K562 (cell line): ENCODE results near the gene ERCC1. TPM values are rescaled to one million over a fixed set of nuclear protein-coding genes. Genes with fewer than 3 reads are reported as not detected.

Source experiments
- ADNP ChIP-seq: fragments of 200-800 bp; sonication (Bioruptor generic); IDR thresholded peaks from 2 replicates; pipeline ENCODE4 v1.6.1; 2016; ENCODE audit warnings: missing genetic modification characterization, missing compliant biosample characterization
- ASH1L ChIP-seq: fragments of 450-650 bp; IDR thresholded peaks from 2 replicates; pipeline ENCODE4 v1.6.1; 2018; ENCODE audit warnings: borderline replicate concordance, mild to moderate bottlenecking, low read depth; ENCODE audit not compliant: partially characterized antibody
- CBFA2T2 ChIP-seq: fragments of 450-650 bp; conservative IDR thresholded peaks from 2 replicates; pipeline ENCODE4 v1.6.1; 2017; ENCODE audit warnings: mild to moderate bottlenecking
- DPF2 ChIP-seq: fragments of 450-650 bp; IDR thresholded peaks from 2 replicates; pipeline ENCODE4 v1.6.1; 2016
- FOXA3 ChIP-seq, 2 experiments: fragments of 450-650 bp in 1 of 2; sonication (generic) in 1 of 2; formaldehyde crosslinking; IDR thresholded peaks in 1 of 2; conservative IDR thresholded peaks in 1 of 2; 2 replicates each; pipeline versions ENCODE4 v1.4.0 to v1.8.0; 2020 to 2022; ENCODE audit warnings: mild to moderate bottlenecking in 2 of 2, missing genetic modification reagents in 1 of 2
- HDAC2 ChIP-seq: fragments of 450-650 bp; IDR thresholded peaks from 2 replicates; pipeline ENCODE4 v1.6.1; 2016; ENCODE audit warnings: mild to moderate bottlenecking
- IFI16 ChIP-seq: fragments of 250-450 bp; sonication (Bioruptor Pico); IDR thresholded peaks from 2 replicates; pipeline ENCODE4 v2.1.2; 2022; ENCODE audit warnings: mild to moderate bottlenecking, inconsistent platforms
- KAT2B ChIP-seq: IDR thresholded peaks from one replicate; pipeline ENCODE4 v1.6.1; 2012; ENCODE audit warnings: low read depth, mild to moderate bottlenecking, control low read depth, inconsistent platforms, low read length, moderate library complexity
- KDM4B ChIP-seq, 2 experiments: fragments of 450-650 bp in 1 of 2; sonication (generic) in 1 of 2; IDR thresholded peaks; 2 replicates each; pipeline ENCODE4 v1.6.1; 2016 to 2017; ENCODE audit warnings: borderline replicate concordance in 2 of 2, antibody characterized with exemption in 1 of 2, low read depth in 1 of 2, mild to moderate bottlenecking in 1 of 2
- KHSRP ChIP-seq: fragments of 450-650 bp; IDR thresholded peaks from 2 replicates; pipeline ENCODE4 v1.6.1; 2017
- MAFF ChIP-seq: IDR thresholded peaks from 2 replicates; pipeline ENCODE4 v1.6.1; 2012; ENCODE audit warnings: low read length, improper control_type of control experiment
- PKNOX1 ChIP-seq: fragments of 450-650 bp; IDR thresholded peaks from 2 replicates; pipeline ENCODE4 v1.6.1; 2016
- TCF3 ChIP-seq: sonication (generic); formaldehyde crosslinking; IDR thresholded peaks from 2 replicates; pipeline ENCODE4 v1.4.0; 2020; ENCODE audit warnings: mild to moderate bottlenecking, missing genetic modification reagents
- TEAD2 ChIP-seq: fragments of 450-650 bp; IDR thresholded peaks from 2 replicates; pipeline ENCODE4 v1.6.1; 2016; ENCODE audit warnings: missing genetic modification characterization, control low read depth, missing compliant biosample characterization
- U2AF2 ChIP-seq: fragments of 200-400 bp; formaldehyde crosslinking; optimal IDR thresholded peaks from 2 replicates; pipeline ENCODE3; 2017; ENCODE audit warnings: low read depth, mild to moderate bottlenecking, low read length
- XRCC3 ChIP-seq: fragments of 450-650 bp; IDR thresholded peaks from 2 replicates; pipeline ENCODE4 v1.6.1; 2017; ENCODE audit warnings: mild to moderate bottlenecking, moderate library complexity
- ZBED1 ChIP-seq: IDR thresholded peaks from 2 replicates; pipeline ENCODE4 v1.6.1; 2014
- ZBTB1 ChIP-seq: sonication (generic); formaldehyde crosslinking; IDR thresholded peaks from 2 replicates; pipeline ENCODE4 v1.8.1; 2023; ENCODE audit warnings: missing genetic modification reagents, low read depth, mild to moderate bottlenecking, borderline replicate concordance
- ZKSCAN3 ChIP-seq: fragments of 250-450 bp; sonication (Bioruptor Pico); IDR thresholded peaks from 2 replicates; pipeline ENCODE4 v1.4.0; 2020
- ZNF134 ChIP-seq: fragments of 250-450 bp; sonication (Bioruptor Pico); conservative IDR thresholded peaks from 2 replicates; pipeline ENCODE4 v1.4.0; 2020
- ZNF592 ChIP-seq: fragments of 450-650 bp; IDR thresholded peaks from 2 replicates; pipeline ENCODE4 v1.6.1; 2017; ENCODE audit warnings: antibody characterized with exemption, mild to moderate bottlenecking
- ZSCAN29 ChIP-seq: fragments of 450-650 bp; IDR thresholded peaks from 2 replicates; pipeline ENCODE4 v1.6.1; 2017
- polyA plus RNA-seq, 8 experiments: library from polyadenylated mRNA; depleted of rRNA in 4 of 8; stranded (reverse) in 5 of 8; unstranded in 3 of 8; fragments of >200 nt; fragmentation: Nextera tagmentation in 2 of 8; fragmentation: Illumina TruSeq in 1 of 8; extraction: Ambion mirVana in 2 of 8; extraction: Trizol in 1 of 8; gene quantifications; 2 replicates each; pipeline versions ENCODE4 v1.2.1 to v1.2.3, GENCODE V29; 2011 to 2014; ENCODE audit warnings: inconsistent platforms in 1 of 8, missing spikeins in 1 of 8
- total RNA-seq, 7 experiments: library from RNA; depleted of rRNA in 6 of 7; stranded (reverse); fragments of >200 nt in 6 of 7; fragmentation: Illumina TruSeq in 2 of 7; extraction: Trizol in 2 of 7; gene quantifications; 2 replicates each; pipeline versions ENCODE4 v1.2.1 to v1.2.3, GENCODE V29; 2011 to 2021; ENCODE audit warnings: low replicate concordance in 1 of 7
- TF ChIP-seq, protein P1 (sequence below): fragments of 250-450 bp; sonication (Bioruptor Pico); IDR thresholded peaks from 2 replicates; pipeline ENCODE4 v1.4.0; 2020; ENCODE audit warnings: mild to moderate bottlenecking, moderate library complexity, borderline replicate concordance

Gene ERCC1
- total and polyA plus RNA-seq, 9 of the 15 experiments (the other 6 are each of a cell fraction or from before 2014, with no cell fraction given) = 9.3 to 92.6 (median 60.0) TPM

GRCh38 chr19:45444318-45445041, 20.8 kb upstream of the ERCC1 start (continued):
- TF ChIP-seq ASH1L (no peak), DPF2 (no peak), ZKSCAN3 (CRISPR knock-in tag) (no peak), ZNF592 (peak; percentile 88), KDM4B (IDR thresholded peaks at IDR 0.05; ENCODE audit: borderline replicate concordance in 2 of 2, low read depth in 1 of 2) (peak in 1 of 2 experiments; percentile 86; a peak in 2 of 4 replicates), ZBTB1 (CRISPR knock-in tag) (no peak), ZBED1 (no peak), FOXA3 (CRISPR knock-in tag; conservative IDR thresholded peaks at IDR 0.05 in 1 of 2, IDR thresholded peaks at IDR 0.05 in 1 of 2) (no peak), XRCC3 (no peak), ZSCAN29 (no peak), TCF3 (CRISPR knock-in tag) (no peak), U2AF2 (no peak), KHSRP (no peak), KAT2B (no peak), CBFA2T2 (no peak), ADNP (tag) (no peak), HDAC2 (peak; percentile 57; the same call in 1 of the 2 replicates), ZNF134 (CRISPR knock-in tag) (no peak), PKNOX1 (no peak), MAFF (no peak), TEAD2 (tag) (no peak), IFI16 (CRISPR knock-in tag) (no peak)
- TF ChIP-seq, protein P1, sequence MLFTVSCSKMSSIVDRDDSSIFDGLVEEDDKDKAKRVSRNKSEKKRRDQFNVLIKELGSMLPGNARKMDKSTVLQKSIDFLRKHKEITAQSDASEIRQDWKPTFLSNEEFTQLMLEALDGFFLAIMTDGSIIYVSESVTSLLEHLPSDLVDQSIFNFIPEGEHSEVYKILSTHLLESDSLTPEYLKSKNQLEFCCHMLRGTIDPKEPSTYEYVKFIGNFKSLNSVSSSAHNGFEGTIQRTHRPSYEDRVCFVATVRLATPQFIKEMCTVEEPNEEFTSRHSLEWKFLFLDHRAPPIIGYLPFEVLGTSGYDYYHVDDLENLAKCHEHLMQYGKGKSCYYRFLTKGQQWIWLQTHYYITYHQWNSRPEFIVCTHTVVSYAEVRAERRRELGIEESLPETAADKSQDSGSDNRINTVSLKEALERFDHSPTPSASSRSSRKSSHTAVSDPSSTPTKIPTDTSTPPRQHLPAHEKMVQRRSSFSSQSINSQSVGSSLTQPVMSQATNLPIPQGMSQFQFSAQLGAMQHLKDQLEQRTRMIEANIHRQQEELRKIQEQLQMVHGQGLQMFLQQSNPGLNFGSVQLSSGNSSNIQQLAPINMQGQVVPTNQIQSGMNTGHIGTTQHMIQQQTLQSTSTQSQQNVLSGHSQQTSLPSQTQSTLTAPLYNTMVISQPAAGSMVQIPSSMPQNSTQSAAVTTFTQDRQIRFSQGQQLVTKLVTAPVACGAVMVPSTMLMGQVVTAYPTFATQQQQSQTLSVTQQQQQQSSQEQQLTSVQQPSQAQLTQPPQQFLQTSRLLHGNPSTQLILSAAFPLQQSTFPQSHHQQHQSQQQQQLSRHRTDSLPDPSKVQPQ (CRISPR knock-in tag) = no peak
